Fibroblast of skin of abdomen (primary cell): ENCODE results near the gene CYBA. TPM values are rescaled to one million over a fixed set of nuclear protein-coding genes. Genes with fewer than 3 reads are reported as not detected.

ENCODE experiments used
- DNase-seq: peaks from one replicate; pipeline ENCODE4 v3.0.0-alpha.2; 2013
- polyA plus RNA-seq, 2 experiments: library from polyadenylated mRNA; unstranded; fragments of 120-200 nt; gene quantifications; one replicate each; pipeline ENCODE4 v1.2.1, GENCODE V29; 2013; ENCODE audit not compliant: insufficient read length in 2 of 2

Gene CYBA
- 110 TPM for polyA plus RNA-seq (2013, experiment 1 of 2; ENCODE audit: insufficient read length)
- polyA plus RNA-seq (2013, experiment 2 of 2; ENCODE audit: insufficient read length), result 115 TPM

GRCh38 chr16:88650749-88651275 lies at the start of gene CYBA:
Gene CYBA (minus strand): TSS chr16:88651053. CDS start chr16:88651013, 40 bp downstream.
- peak; percentile 49 for DNase-seq

GRCh38 chr16:88700322-88700635 lies 49.4 kb upstream of the CYBA start:
- no peak for DNase-seq

GRCh38 chr16:88699180-88699579 lies 48.3 kb upstream of the CYBA start:
- no peak for DNase-seq

GRCh38 chr16:88698646-88699045 lies 47.8 kb upstream of the CYBA start:
- DNase-seq, result no peak

- DNase-seq, result no peak
These were observed 47.2 kb upstream of the CYBA start for GRCh38 chr16:88697831-88698615.

- DNase-seq, result no peak
These were observed 46.4 kb upstream of the CYBA start for GRCh38 chr16:88697116-88697830.

- DNase-seq, result no peak
These were observed 45.6 kb upstream of the CYBA start for GRCh38 chr16:88696441-88696840.

GRCh38 chr16:88695753-88696152 lies 44.9 kb upstream of the CYBA start:
- DNase-seq, result no peak

GRCh38 chr16:88695218-88695617 lies 44.4 kb upstream of the CYBA start:
- DNase-seq, result no peak

- DNase-seq, result no peak
These were observed 43.6 kb upstream of the CYBA start for GRCh38 chr16:88694221-88695087.

- DNase-seq, result no peak
These were observed 42.7 kb upstream of the CYBA start for GRCh38 chr16:88693420-88694177.

GRCh38 chr16:88692861-88693260 lies 42.0 kb upstream of the CYBA start:
- no peak for DNase-seq

GRCh38 chr16:88691924-88692560 lies 41.2 kb upstream of the CYBA start:
- no peak for DNase-seq

- no peak for DNase-seq
These were observed 40.4 kb upstream of the CYBA start for GRCh38 chr16:88691129-88691813.

- no peak for DNase-seq
These were observed 39.7 kb upstream of the CYBA start for GRCh38 chr16:88690341-88691128.

GRCh38 chr16:88688013-88688778 lies 37.3 kb upstream of the CYBA start:
- no peak for DNase-seq

GRCh38 chr16:88687676-88688012 lies 36.8 kb upstream of the CYBA start:
- DNase-seq, result no peak

- no peak for DNase-seq
These were observed 36.4 kb upstream of the CYBA start for GRCh38 chr16:88687254-88687576.

- no peak for DNase-seq
These were observed 35.8 kb upstream of the CYBA start, which contains the start of gene SNAI3 for GRCh38 chr16:88686439-88687253. Gene SNAI3 (minus strand): TSS chr16:88686507. CDS start chr16:88686406, 101 bp downstream.
